IMR-90 (cell line): ENCODE measurements around the gene ACOD1. TPM values are rescaled to one million over a fixed set of nuclear protein-coding genes. Genes with fewer than 3 reads are reported as not detected.

Experiments
- ATAC-seq: fragments of 200-7000 bp; cut with Tn5 transposase; 2 replicates; pipeline ENCODE4 v1.9.1; 2020; ENCODE audit warnings: low read depth, mild to moderate bottlenecking, moderate library complexity
- BruUV-seq: library from RNA; stranded (reverse); fragments of 400-500 nt; replicated peaks from 2 replicates; lab custom pipeline; 2021; lab: Mats Ljungman, UMichigan
- CTCF ChIA-PET: fragments of 300-600 bp; formaldehyde crosslinking; extraction: SDS; loops from one replicate; lab custom pipeline; 2021; ENCODE audit warnings: antibody characterized with exemption; lab: Yijun Ruan, JAX
- POLR2A ChIA-PET: fragments of 300-600 bp; sonication (Branson Sonifier 250); formaldehyde crosslinking; loops from one replicate; lab custom pipeline; 2022; ENCODE audit warnings: antibody characterized with exemption; ENCODE audit not compliant: unreplicated experiment; lab: Charles Lee
- DNase-seq: peaks from one replicate; pipeline ENCODE4 v3.0.0; 2013
- H2AFZ ChIP-seq: replicated peaks from 2 replicates; pipeline ENCODE3; 2013; ENCODE audit warnings: low read length, mild to moderate bottlenecking; ENCODE audit not compliant: poor library complexity
- H2AK5ac ChIP-seq: 2 replicates; pipeline ENCODE4 v1.6.1; 2013; ENCODE audit warnings: low read depth, low read length, inconsistent platforms
- H2AK9ac ChIP-seq: replicated peaks from 2 replicates; pipeline ENCODE3; 2013; ENCODE audit warnings: mild to moderate bottlenecking, low read depth, low read length, moderate library complexity; ENCODE audit not compliant: poor library complexity
- H2BK120ac ChIP-seq: 2 replicates; pipeline ENCODE4 v1.6.1; 2013; ENCODE audit warnings: low read depth, low read length, inconsistent platforms
- H2BK15ac ChIP-seq: 3 replicates; pipeline ENCODE4 v1.6.1; 2013; ENCODE audit warnings: low read depth, low read length, inconsistent platforms
- H2BK20ac ChIP-seq: 2 replicates; pipeline ENCODE4 v1.6.1; 2013; ENCODE audit warnings: low read depth, mild to moderate bottlenecking, inconsistent platforms, low read length, moderate library complexity
- H2BK5ac ChIP-seq: 2 replicates; pipeline ENCODE4 v1.6.1; 2013; ENCODE audit warnings: mild to moderate bottlenecking, low read depth, low read length, inconsistent platforms; ENCODE audit not compliant: poor library complexity, severe bottlenecking
- H3K14ac ChIP-seq: replicated peaks from 2 replicates; pipeline ENCODE4 v1.6.1; 2013; ENCODE audit warnings: low read depth, low read length, inconsistent platforms
- H3K18ac ChIP-seq: 2 replicates; pipeline ENCODE4 v1.6.1; 2013; ENCODE audit warnings: low read depth, low read length, control low read depth
- H3K23ac ChIP-seq: 2 replicates; pipeline ENCODE4 v1.6.1; 2013; ENCODE audit warnings: low read depth, low read length, inconsistent platforms
- H3K27ac ChIP-seq: 2 replicates; pipeline ENCODE4 v1.5.1; 2013; ENCODE audit warnings: mild to moderate bottlenecking, control low read depth, low read length; ENCODE audit not compliant: insufficient read depth
- H3K27me3 ChIP-seq: 2 replicates; pipeline ENCODE4 v1.6.1; 2013; ENCODE audit warnings: low read length; ENCODE audit not compliant: control insufficient read depth, insufficient read depth
- H3K36me3 ChIP-seq: 2 replicates; pipeline ENCODE4 v1.6.1; 2013; ENCODE audit warnings: low read length, mixed read lengths; ENCODE audit not compliant: control insufficient read depth, insufficient read depth
- H3K4ac ChIP-seq: 2 replicates; pipeline ENCODE4 v1.6.1; 2013; ENCODE audit warnings: low read depth, low read length, inconsistent platforms
- H3K4me1 ChIP-seq: 2 replicates; pipeline ENCODE4 v1.6.1; 2013; ENCODE audit warnings: low read length, mixed read lengths; ENCODE audit not compliant: control insufficient read depth, insufficient read depth
- H3K4me2 ChIP-seq: 2 replicates; pipeline ENCODE4 v1.6.1; 2013; ENCODE audit warnings: low read depth, mild to moderate bottlenecking, control low read depth, low read length, moderate library complexity
- H3K4me3 ChIP-seq: 2 replicates; pipeline ENCODE4 v1.5.1; 2013; ENCODE audit warnings: low read depth, mild to moderate bottlenecking, control low read depth, low read length, moderate library complexity; ENCODE audit not compliant: insufficient read depth
- H3K56ac ChIP-seq: 2 replicates; pipeline ENCODE4 v1.6.1; 2013; ENCODE audit warnings: low read length, inconsistent platforms; ENCODE audit not compliant: insufficient read depth; ENCODE audit errors: extremely low read depth
- H3K79me1 ChIP-seq, 2 experiments: 2 replicates each; pipeline ENCODE4 v1.6.1; 2013; ENCODE audit warnings: low read length in 2 of 2, inconsistent platforms in 1 of 2, low read depth in 1 of 2
- H3K9ac ChIP-seq: 2 replicates; pipeline ENCODE4 v1.6.1; 2013; ENCODE audit warnings: low read depth, low read length, control low read depth
- H3K9me1 ChIP-seq: 2 replicates; pipeline ENCODE4 v1.6.1; 2013; ENCODE audit warnings: low read length, inconsistent platforms; ENCODE audit not compliant: insufficient read depth
- H3K9me3 ChIP-seq: 2 replicates; pipeline ENCODE4 v1.6.1; 2013; ENCODE audit warnings: low read length; ENCODE audit not compliant: control insufficient read depth, insufficient read depth
- H4K20me1 ChIP-seq: 2 replicates; pipeline ENCODE4 v1.6.1; 2013; ENCODE audit warnings: low read length, inconsistent platforms; ENCODE audit not compliant: insufficient read depth
- H4K5ac ChIP-seq: 2 replicates; pipeline ENCODE4 v1.6.1; 2013; ENCODE audit warnings: mild to moderate bottlenecking, low read depth, low read length, control low read depth
- H4K8ac ChIP-seq, 2 experiments: 2 replicates each; pipeline ENCODE4 v1.6.1; 2013; ENCODE audit warnings: low read depth in 2 of 2, low read length in 2 of 2, control low read depth in 1 of 2, inconsistent platforms in 1 of 2
- H4K91ac ChIP-seq: 2 replicates; pipeline ENCODE4 v1.6.1; 2013; ENCODE audit warnings: low read depth, low read length, inconsistent platforms; ENCODE audit not compliant: insufficient read depth
- BHLHE40 ChIP-seq: fragments of 150-350 bp; IDR thresholded peaks from 2 replicates; pipeline ENCODE4 v1.6.1; 2016; ENCODE audit warnings: mild to moderate bottlenecking, low read depth, low read length
- CEBPB ChIP-seq: IDR thresholded peaks from 2 replicates; pipeline ENCODE4 v1.6.1; 2012; ENCODE audit warnings: low read depth, low read length, improper control_type of control experiment
- CHD1 ChIP-seq: IDR thresholded peaks from 2 replicates; pipeline ENCODE4 v1.6.1; 2012; ENCODE audit warnings: low read depth, low read length, improper control_type of control experiment
- FOS ChIP-seq: fragments of 150-350 bp; IDR thresholded peaks from 2 replicates; pipeline ENCODE4 v1.6.1; 2016; ENCODE audit warnings: low read depth, low read length
- MAFK ChIP-seq: IDR thresholded peaks from 2 replicates; pipeline ENCODE4 v1.6.1; 2012; ENCODE audit warnings: low read depth, low read length, improper control_type of control experiment
- MAZ ChIP-seq: IDR thresholded peaks from 2 replicates; pipeline ENCODE4 v1.6.1; 2012; ENCODE audit warnings: low read depth, mild to moderate bottlenecking, low read length, improper control_type of control experiment, moderate library complexity, borderline replicate concordance
- MXI1 ChIP-seq: IDR thresholded peaks from 2 replicates; pipeline ENCODE4 v1.6.1; 2012; ENCODE audit warnings: low read depth, mild to moderate bottlenecking, low read length, moderate library complexity, borderline replicate concordance
- NFE2L2 ChIP-seq: fragments of 150-350 bp; IDR thresholded peaks from 2 replicates; pipeline ENCODE4 v1.6.1; 2016; ENCODE audit warnings: low read depth, mild to moderate bottlenecking, low read length
- POLR2A ChIP-seq: IDR thresholded peaks from 2 replicates; pipeline ENCODE4 v1.6.1; 2012; ENCODE audit warnings: mild to moderate bottlenecking, low read depth, low read length
- RAD21 ChIP-seq: IDR thresholded peaks from 2 replicates; pipeline ENCODE4 v1.6.1; 2012; ENCODE audit warnings: low read length, improper control_type of control experiment
- RFX5 ChIP-seq: IDR thresholded peaks from 2 replicates; pipeline ENCODE4 v1.8.0; 2012; ENCODE audit warnings: low read depth, mild to moderate bottlenecking, low read length, moderate library complexity
- SMC3 ChIP-seq: fragments of 150-350 bp; IDR thresholded peaks from 2 replicates; pipeline ENCODE4 v1.6.1; 2016; ENCODE audit warnings: low read depth, mild to moderate bottlenecking, antibody characterized with exemption, low read length, moderate library complexity
- WGBS, 2 experiments: methylation state at CpG; one replicate each; pipeline versions ENCODE4 v1.1.5 to v1.1.7; 2013; ENCODE audit warnings: missing lambda C conversion rate in 2 of 2; ENCODE audit not compliant: insufficient read length in 1 of 2; ENCODE audit errors: extremely low coverage in 2 of 2; 5-methylcytosine and 5-hydroxymethylcytosine counted together
- dilution Hi-C: fragments of 300-500 bp; cut with HindIII; formaldehyde crosslinking; loops from one replicate; pipeline ENCODE4 v1.14.3; 2018; ENCODE audit warnings: low sequenced_read_pairs; ENCODE audit not compliant: unreplicated experiment
- in situ Hi-C: fragments of 300-500 bp; cut with MboI; formaldehyde crosslinking; loops from 3 replicates; pipeline ENCODE4 v1.14.3; 2019; ENCODE audit warnings: low sequenced_read_pairs, inconsistent platforms, mixed read lengths
- intact Hi-C: fragments of 100-400 bp; cut with micrococcal nuclease; formaldehyde crosslinking; loops from 2 replicates; pipeline ENCODE4 v1.10.0; 2022
- polyA plus RNA-seq, 3 experiments: library from polyadenylated mRNA; depleted of rRNA; stranded (reverse); fragments of >200 nt; gene quantifications; 2 replicates each; pipeline ENCODE4 v1.2.3, GENCODE V29; 2012; ENCODE audit warnings: low replicate concordance in 1 of 3
- total RNA-seq: library from RNA; depleted of rRNA; stranded (reverse); fragments of >200 nt; gene quantifications from 2 replicates; pipeline ENCODE4 v1.2.3, GENCODE V29; 2012
- TF ChIP-seq, protein P1 (sequence below): fragments of 150-350 bp; IDR thresholded peaks from 2 replicates; pipeline ENCODE4 v1.6.1; 2017; ENCODE audit warnings: mild to moderate bottlenecking, antibody characterized with exemption, low read length, low read depth
- TF ChIP-seq, protein P2 (sequence below): conservative IDR thresholded peaks from 2 replicates; pipeline ENCODE4 v1.5.1; 2012; ENCODE audit warnings: mild to moderate bottlenecking, low read depth, low read length, improper control_type of control experiment
- TF ChIP-seq, protein P3 (sequence below): fragments of 150-350 bp; IDR thresholded peaks from 2 replicates; pipeline ENCODE4 v1.6.1; 2016; ENCODE audit warnings: low read depth, mild to moderate bottlenecking, low read length, moderate library complexity, borderline replicate concordance

ACOD1 gene
- total and polyA plus RNA-seq, 2 of the 4 experiments (the other 2 are of a cell fraction), result not detected

DNA sequence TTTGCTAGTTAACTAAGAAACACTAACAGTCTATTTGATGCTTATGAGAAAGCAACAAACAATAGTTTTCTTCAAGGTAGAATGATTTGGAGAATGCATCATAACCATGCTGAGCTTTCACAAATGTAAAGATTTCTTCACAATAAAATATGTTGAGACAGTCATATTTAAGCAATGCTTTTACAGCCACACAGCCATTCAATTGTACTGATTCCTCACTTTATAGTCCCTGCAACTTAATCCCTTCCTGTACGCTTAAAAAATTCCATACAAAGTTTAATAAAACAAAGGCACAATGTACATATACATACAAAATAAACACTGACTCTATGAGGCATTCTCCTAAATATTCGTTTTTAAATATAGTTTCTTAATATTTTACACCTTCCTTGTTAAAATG is 4.7 kb upstream of the ACOD1 start:
- Histone ChIP-seq H4K91ac (no peak overlapping the region), H3K27me3 (no peaks in the 10 kb centered on the region), H3K36me3 (no peaks in the 10 kb centered on the region), H2BK120ac (no peak overlapping the region), H2AK5ac (no peak overlapping the region), H2AFZ (no peak overlapping the region), H3K4me1 (no peaks in the 10 kb centered on the region), H2AK9ac (no peak overlapping the region), H3K79me1 (no peaks in the 10 kb centered on the region), H3K56ac (no peak overlapping the region), H3K4me2 (no peak overlapping the region), H3K4me3 (no peak overlapping the region), H2BK20ac (no peak overlapping the region), H2BK5ac (no peak overlapping the region), H3K4ac (no peak overlapping the region), H3K23ac (no peak overlapping the region), H3K18ac (no peak overlapping the region), H3K9me1 (0 out of 2 replicates have a peak, but pooled peaks cover 2% of the 10 kb centered on the region), H2BK15ac (no peak overlapping the region), H3K9me3 (no peaks in the 10 kb centered on the region), H3K14ac (no peak overlapping the region), H4K20me1 (no peaks in the 10 kb centered on the region), H4K8ac (no peak overlapping the region), H4K5ac (no peak overlapping the region), H3K27ac (no peak overlapping the region), H3K9ac (no peak overlapping the region)
- intact Hi-C loops, result no loop called here
- ChIA-PET CTCF (no interaction called here), POLR2A (no interaction called here)
- DNase-seq (no peak), ATAC-seq (no peak)
- in situ Hi-C loops, result no loop called here
- no CpG with 5 or more reads among the region's 2 CpGs for WGBS, 2 experiments
- TF ChIP-seq SMC3 (no peak), MAZ (no peak), FOS (no peak), POLR2A (no peak), MXI1 (no peak), CEBPB (no peak), MAFK (no peak), CHD1 (no peak), RAD21 (no peak), BHLHE40 (no peak), RFX5 (no peak), NFE2L2 (no peak)
- TF ChIP-seq, protein P1, sequence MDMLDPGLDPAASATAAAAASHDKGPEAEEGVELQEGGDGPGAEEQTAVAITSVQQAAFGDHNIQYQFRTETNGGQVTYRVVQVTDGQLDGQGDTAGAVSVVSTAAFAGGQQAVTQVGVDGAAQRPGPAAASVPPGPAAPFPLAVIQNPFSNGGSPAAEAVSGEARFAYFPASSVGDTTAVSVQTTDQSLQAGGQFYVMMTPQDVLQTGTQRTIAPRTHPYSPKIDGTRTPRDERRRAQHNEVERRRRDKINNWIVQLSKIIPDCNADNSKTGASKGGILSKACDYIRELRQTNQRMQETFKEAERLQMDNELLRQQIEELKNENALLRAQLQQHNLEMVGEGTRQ, result no peak
- TF ChIP-seq, protein P2, sequence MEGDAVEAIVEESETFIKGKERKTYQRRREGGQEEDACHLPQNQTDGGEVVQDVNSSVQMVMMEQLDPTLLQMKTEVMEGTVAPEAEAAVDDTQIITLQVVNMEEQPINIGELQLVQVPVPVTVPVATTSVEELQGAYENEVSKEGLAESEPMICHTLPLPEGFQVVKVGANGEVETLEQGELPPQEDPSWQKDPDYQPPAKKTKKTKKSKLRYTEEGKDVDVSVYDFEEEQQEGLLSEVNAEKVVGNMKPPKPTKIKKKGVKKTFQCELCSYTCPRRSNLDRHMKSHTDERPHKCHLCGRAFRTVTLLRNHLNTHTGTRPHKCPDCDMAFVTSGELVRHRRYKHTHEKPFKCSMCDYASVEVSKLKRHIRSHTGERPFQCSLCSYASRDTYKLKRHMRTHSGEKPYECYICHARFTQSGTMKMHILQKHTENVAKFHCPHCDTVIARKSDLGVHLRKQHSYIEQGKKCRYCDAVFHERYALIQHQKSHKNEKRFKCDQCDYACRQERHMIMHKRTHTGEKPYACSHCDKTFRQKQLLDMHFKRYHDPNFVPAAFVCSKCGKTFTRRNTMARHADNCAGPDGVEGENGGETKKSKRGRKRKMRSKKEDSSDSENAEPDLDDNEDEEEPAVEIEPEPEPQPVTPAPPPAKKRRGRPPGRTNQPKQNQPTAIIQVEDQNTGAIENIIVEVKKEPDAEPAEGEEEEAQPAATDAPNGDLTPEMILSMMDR, result no peak
- TF ChIP-seq, protein P3, sequence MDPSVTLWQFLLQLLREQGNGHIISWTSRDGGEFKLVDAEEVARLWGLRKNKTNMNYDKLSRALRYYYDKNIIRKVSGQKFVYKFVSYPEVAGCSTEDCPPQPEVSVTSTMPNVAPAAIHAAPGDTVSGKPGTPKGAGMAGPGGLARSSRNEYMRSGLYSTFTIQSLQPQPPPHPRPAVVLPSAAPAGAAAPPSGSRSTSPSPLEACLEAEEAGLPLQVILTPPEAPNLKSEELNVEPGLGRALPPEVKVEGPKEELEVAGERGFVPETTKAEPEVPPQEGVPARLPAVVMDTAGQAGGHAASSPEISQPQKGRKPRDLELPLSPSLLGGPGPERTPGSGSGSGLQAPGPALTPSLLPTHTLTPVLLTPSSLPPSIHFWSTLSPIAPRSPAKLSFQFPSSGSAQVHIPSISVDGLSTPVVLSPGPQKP, result no peak
- BruUV-seq, result no TSS peak
- dilution Hi-C loops, result no loop called here
